GM10847 (cell line): ENCODE data around the gene RPTOR.

Source experiments
- POLR2A ChIP-seq: IDR thresholded peaks from 2 replicates; pipeline ENCODE4 v1.6.1; 2011; ENCODE audit not compliant: insufficient read length; ENCODE audit errors: extremely low read depth

The RPTOR gene

GRCh38 chr17:80885947-80886582 is 341.4 kb downstream of the RPTOR start:
- TF ChIP-seq POLR2A, result no peak

DNA sequence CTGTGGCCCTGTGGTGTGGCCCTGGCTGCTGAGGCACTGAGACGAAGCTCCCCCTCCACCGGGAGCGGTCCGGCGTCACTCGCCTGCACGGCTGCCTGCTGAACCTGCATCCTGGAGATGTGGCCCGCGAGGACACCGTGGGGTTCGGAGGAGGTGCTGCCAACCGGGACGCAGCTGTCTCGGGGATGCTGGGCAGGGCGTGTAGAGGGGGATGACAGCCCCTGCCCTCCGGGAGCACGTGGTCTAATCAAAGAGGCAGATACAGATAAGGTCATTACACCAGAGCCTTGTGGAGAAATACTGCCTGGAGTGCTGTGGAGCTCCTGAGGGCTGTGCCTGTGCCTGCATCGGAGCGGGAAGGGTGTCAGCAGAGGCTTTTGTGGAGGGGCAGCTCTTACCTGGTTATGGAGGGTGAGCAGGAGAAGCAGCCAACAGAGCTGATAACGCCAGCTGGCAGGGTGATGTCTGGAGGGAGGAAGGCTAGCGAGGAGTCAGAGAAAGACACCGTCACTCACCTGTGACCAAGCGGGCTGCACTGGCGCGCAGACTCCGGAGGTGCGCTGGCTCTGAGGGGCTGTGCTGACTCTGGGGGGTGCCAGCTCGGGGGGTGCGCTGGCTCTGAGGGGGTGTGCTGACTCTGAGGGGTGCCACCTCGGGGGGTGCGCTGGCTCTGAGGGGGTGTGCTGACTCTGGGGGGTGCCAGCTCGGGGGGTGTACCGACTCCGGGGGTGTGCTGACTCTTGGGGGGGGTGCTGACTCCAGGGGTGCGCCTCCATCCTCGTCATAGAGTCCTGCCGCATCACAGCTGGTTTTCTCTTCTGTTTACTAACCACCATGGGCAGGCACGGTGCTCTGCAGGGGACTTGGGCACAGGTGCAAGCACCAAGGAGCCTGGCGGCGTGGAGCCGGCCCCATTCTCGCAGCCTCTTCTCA is 342.3 kb downstream of the RPTOR start:
- no peak for TF ChIP-seq POLR2A

GRCh38 chr17:80887639-80888175 is 343.1 kb downstream of the RPTOR start:
- TF ChIP-seq POLR2A, result no peak

DNA sequence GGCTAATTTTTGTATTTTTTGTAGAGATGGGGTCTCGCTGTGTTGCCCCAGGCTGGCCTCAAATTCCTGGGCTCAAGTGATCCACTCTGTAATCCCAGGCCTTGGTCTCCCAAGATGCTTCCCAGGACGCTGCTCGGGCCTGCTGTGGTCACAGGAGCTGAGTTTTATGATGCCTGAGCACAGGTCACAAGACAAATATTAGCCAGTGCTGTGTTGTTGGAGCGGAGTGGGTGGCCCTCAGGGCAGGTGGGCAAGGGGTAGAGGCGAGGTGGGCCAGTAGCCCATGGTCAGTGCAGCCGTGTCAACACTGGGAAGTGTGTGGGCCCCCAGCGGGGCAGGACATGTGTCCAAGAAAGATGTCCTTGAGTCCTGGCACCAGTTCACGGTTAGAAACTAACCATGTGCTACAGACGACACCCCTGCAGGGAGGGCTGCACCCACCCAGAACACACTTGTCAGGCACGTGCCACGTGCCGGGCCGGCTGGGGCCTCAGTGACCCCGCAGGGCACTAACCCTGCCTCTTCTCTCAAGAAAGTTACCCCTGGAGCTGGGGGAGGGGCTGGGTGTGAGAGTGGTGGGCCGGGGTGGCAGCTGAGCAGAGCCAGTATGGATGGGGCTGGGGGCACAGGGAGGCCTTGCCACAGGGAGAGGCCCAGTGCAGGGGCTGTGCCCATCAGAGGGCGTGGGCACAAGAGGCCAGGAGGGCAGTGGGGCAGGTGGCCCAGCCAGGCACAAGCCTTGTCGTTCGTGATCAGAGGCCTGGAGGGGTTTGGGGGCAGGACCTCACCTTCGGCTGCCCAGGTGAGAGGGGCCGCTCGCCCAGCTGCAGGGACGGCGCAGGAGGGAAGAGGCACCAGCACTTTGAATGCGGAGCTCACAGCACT is 343.9 kb downstream of the RPTOR start:
- TF ChIP-seq POLR2A, result no peak

GRCh38 chr17:80889231-80890195 is 344.9 kb downstream of the RPTOR start:
- TF ChIP-seq POLR2A, result no peak

- no peak for TF ChIP-seq POLR2A
These were observed 345.7 kb downstream of the RPTOR start for GRCh38 chr17:80890196-80890920.

DNA sequence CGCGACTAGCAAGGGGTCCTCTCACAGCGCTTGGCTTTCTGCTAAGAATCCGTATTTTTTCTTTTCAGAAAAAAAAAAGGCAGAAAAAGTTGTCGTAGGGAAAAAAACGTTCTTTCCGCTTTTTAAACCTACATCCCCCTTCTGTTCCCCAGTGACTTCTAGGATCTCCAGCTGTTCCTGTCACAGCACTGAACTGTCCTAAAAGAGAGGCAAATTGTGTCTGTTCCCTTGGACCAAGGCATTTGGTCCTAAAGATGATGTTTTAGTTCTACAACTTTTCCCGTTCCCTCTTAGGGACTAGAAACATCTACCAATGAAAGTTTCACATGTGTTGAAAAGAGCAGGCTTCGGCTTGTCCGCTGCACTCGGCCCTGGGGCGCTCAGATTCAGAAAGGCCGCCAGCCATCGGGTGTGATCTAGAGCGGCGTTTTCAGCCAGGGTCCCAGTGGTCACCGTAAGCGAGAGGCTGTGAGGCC is 346.3 kb downstream of the RPTOR start:
- TF ChIP-seq POLR2A, result no peak

DNA sequence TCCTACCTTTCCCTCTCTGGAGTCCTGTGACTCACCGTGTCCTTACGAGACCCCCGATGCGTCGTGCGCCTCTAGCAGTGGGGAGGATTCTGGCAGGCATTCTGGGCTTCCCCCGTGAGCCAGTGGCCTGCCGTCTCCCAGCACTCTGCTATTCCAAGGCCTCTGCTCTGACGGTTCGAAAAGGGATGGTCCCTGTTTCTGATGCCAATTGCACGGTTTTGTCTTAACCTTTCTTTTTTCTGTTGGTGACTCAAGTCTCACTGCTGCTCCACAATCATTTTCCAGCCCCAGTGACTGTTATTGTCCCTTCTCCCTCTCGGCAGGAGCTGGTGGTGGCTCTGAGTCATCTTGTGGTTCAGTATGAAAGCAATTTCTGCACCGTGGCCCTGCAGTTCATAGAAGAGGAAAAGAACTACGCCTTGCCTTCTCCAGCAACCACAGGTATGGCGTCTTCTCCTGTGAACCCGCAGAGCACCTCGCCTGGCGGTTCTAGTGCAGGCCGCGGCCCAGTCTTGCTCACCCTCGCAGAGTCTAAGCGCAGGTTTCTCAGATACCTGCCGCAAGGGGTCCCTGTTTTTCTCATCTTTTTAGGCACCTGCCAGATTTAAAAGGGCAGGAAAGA is 346.9 kb downstream of the RPTOR start:
- no peak for TF ChIP-seq POLR2A

- TF ChIP-seq POLR2A, result no peak
These were observed 347.6 kb downstream of the RPTOR start for GRCh38 chr17:80892019-80892855.

DNA sequence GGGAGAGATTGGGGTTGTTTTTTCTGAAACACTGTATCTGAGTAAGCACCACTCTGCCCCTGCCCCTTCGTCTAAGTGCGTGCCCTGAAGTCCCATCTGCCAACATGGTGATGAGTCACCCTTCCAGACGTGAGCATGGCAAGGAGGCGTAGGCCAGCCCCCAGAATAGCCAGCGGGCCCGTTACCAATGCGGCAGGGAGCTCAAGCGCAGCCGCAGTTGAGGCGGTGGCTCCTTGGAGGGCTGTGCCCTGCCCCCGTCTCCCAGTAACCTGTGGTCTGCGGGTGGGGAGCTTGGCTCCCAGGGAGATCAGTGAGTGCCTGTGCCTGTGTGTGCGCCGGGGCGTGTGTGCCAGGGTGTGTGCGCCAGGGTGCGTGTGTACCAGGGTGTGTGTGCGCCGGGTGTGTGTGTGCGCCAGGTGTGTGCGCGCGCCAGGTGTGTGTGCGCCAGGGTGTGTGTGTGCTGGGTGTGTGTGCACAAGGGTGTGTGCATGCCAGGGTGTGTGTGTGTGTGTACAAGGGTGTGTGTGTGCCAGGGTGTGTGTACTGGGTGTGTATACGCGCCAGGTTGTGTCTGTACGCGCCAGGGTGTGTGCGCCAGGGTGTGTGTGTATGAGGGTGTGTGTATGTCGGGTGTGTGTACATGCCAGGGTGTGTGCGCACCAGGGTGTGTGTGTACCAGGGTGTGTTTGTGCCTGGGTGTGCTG is 348.4 kb downstream of the RPTOR start:
- no peak for TF ChIP-seq POLR2A
